HS-5 (cell line): ENCODE results near the gene LCN2.
A peak's percentile ranks its signal among the peaks of the same experiment; 100 is the strongest.

ENCODE experiments used
- DNase-seq: peaks from one replicate; pipeline ENCODE4 v3.0.0-alpha.2; 2012; ENCODE audit warnings: low read depth

Gene LCN2

GRCh38 chr9:128150594-128151308 is 1.5 kb downstream of the LCN2 start:
- no peak for DNase-seq

- no peak for DNase-seq
Measured at GRCh38 chr9:128151309-128152132, 2.3 kb downstream of the LCN2 start.

- DNase-seq, result no peak
Measured at GRCh38 chr9:128152133-128153059, 3.1 kb downstream of the LCN2 start.

- DNase-seq, result no peak
Measured at GRCh38 chr9:128153060-128153946, 4.0 kb downstream of the LCN2 start.

- DNase-seq, result no peak
Measured at GRCh38 chr9:128153947-128154695, 4.9 kb downstream of the LCN2 start.

GRCh38 chr9:128155736-128156500 is 6.7 kb downstream of the LCN2 start:
- DNase-seq, result no peak

- DNase-seq, result no peak
Measured at GRCh38 chr9:128159522-128159783, 10.2 kb downstream of the LCN2 start.

- DNase-seq, result peak; percentile 57
Measured at GRCh38 chr9:128159784-128160602, 10.7 kb downstream of the LCN2 start, which contains the start of gene BBLN. Gene BBLN, plus strand, starts transcription at chr9:128160265. Its CDS starts 143 bp downstream, at chr9:128160408.

- no peak for DNase-seq
Measured at GRCh38 chr9:128160603-128160987, 11.3 kb downstream of the LCN2 start.

GRCh38 chr9:128161215-128161902 is 12.1 kb downstream of the LCN2 start:
- DNase-seq, result no peak

GRCh38 chr9:128162215-128163026 is 13.2 kb downstream of the LCN2 start:
- no peak for DNase-seq

- DNase-seq, result no peak
Measured at GRCh38 chr9:128163027-128163515, 13.8 kb downstream of the LCN2 start.

- no peak for DNase-seq
Measured at GRCh38 chr9:128163523-128164306, 14.5 kb downstream of the LCN2 start.

- no peak for DNase-seq
Measured at GRCh38 chr9:128164307-128164885, 15.1 kb downstream of the LCN2 start.

GRCh38 chr9:128166169-128166568 is 16.9 kb downstream of the LCN2 start:
- no peak for DNase-seq

- DNase-seq, result no peak
Measured at GRCh38 chr9:128167209-128167608, 18.0 kb downstream of the LCN2 start.
